Keratinocyte (primary cell): ENCODE results near the gene TMPRSS11D. TPM values are rescaled to one million over a fixed set of nuclear protein-coding genes. Genes with fewer than 3 reads are reported as not detected.

Source experiments
- DNase-seq: peaks from one replicate; pipeline ENCODE4 v3.0.0-alpha.2; 2011; ENCODE audit warnings: low read depth, missing footprints, low spot score
- FAIRE-seq: peaks from 2 replicates; lab custom pipeline; 2011; peaks lifted over from hg19 to GRCh38; lab: Jason Lieb, UNC
- H2AFZ ChIP-seq: 2 replicates; pipeline ENCODE4 v1.6.0; 2012; ENCODE audit warnings: low read length, control low read depth, inconsistent platforms; ENCODE audit not compliant: control insufficient read depth
- H3K27ac ChIP-seq: 2 replicates; pipeline ENCODE4 v1.5.1; 2011; ENCODE audit warnings: low read length; ENCODE audit not compliant: control insufficient read depth, insufficient read depth
- H3K27me3 ChIP-seq: 3 replicates; pipeline ENCODE4 v1.6.0; 2011; ENCODE audit warnings: low read length; ENCODE audit not compliant: control insufficient read depth, insufficient read depth; ENCODE audit errors: extremely low read depth
- H3K36me3 ChIP-seq, 2 experiments: 2 replicates in 1 of 2; 3 replicates in 1 of 2; pipeline ENCODE4 v1.5.1; 2011; ENCODE audit warnings: low read length in 2 of 2, mild to moderate bottlenecking in 1 of 2; ENCODE audit not compliant: control insufficient read depth in 2 of 2, insufficient read depth in 2 of 2; ENCODE audit errors: extremely low read depth in 1 of 2
- H3K4me1 ChIP-seq: 3 replicates; pipeline ENCODE4 v1.5.1; 2011; ENCODE audit warnings: low read length; ENCODE audit not compliant: control insufficient read depth, insufficient read depth; ENCODE audit errors: extremely low read depth
- H3K4me2 ChIP-seq: 3 replicates; pipeline ENCODE4 v1.6.0; 2011; ENCODE audit warnings: low read depth, low read length; ENCODE audit not compliant: control insufficient read depth, insufficient read depth; ENCODE audit errors: extremely low read depth
- H3K4me3 ChIP-seq, 3 experiments: fragments of 200-600 bp in 1 of 3; sonication (generic) in 1 of 3; 2 replicates in 2 of 3; 3 replicates in 1 of 3; pipeline ENCODE4 v1.5.1; 2011 to 2016; ENCODE audit warnings: low read length in 3 of 3, mild to moderate bottlenecking in 3 of 3, control low read depth in 2 of 3, inconsistent platforms in 1 of 3, low read depth in 1 of 3, mixed read lengths in 1 of 3, mixed run types in 1 of 3, moderate library complexity in 1 of 3; ENCODE audit not compliant: control insufficient read depth in 2 of 3, insufficient read depth in 2 of 3; ENCODE audit errors: extremely low read depth in 1 of 3
- H3K79me2 ChIP-seq: 2 replicates; pipeline ENCODE4 v1.6.0; 2012; ENCODE audit warnings: low read length; ENCODE audit not compliant: control insufficient read depth, insufficient read depth
- H3K9ac ChIP-seq: 3 replicates; pipeline ENCODE4 v1.6.0; 2011; ENCODE audit warnings: low read length; ENCODE audit not compliant: control insufficient read depth, insufficient read depth; ENCODE audit errors: extremely low read depth
- H3K9me1 ChIP-seq: 3 replicates; pipeline ENCODE4 v1.6.0; 2011; ENCODE audit warnings: low read length; ENCODE audit not compliant: control insufficient read depth, insufficient read depth; ENCODE audit errors: extremely low read depth
- H3K9me3 ChIP-seq: 2 replicates; pipeline ENCODE4 v1.5.1; 2012; ENCODE audit warnings: low read depth, low read length; ENCODE audit not compliant: control insufficient read depth
- H4K20me1 ChIP-seq: 3 replicates; pipeline ENCODE4 v1.6.0; 2011; ENCODE audit warnings: low read length; ENCODE audit not compliant: control insufficient read depth, insufficient read depth; ENCODE audit errors: extremely low read depth
- EZH2 ChIP-seq: IDR thresholded peaks from one replicate; pipeline ENCODE4 v1.6.1; 2012; ENCODE audit warnings: inconsistent platforms, mild to moderate bottlenecking, low read length, moderate library complexity
- dilution Hi-C: fragments of 300-500 bp; cut with MboI; formaldehyde crosslinking; loops from one replicate; pipeline ENCODE4 v1.7.0; 2020; ENCODE audit warnings: low sequenced_read_pairs; ENCODE audit not compliant: extremely low pct_ligation_motif_present
- polyA plus RNA-seq, 5 experiments: library from polyadenylated mRNA; depleted of rRNA in 3 of 5; stranded (reverse) in 3 of 5; stranded (forward) in 1 of 5; unstranded in 1 of 5; fragments of >200 nt; gene quantifications; 1 replicate in 1 of 5; 2 replicates in 3 of 5; 3 replicates in 1 of 5; pipeline versions ENCODE4 v1.2.1 to v1.2.3, GENCODE V29; 2011 to 2012; ENCODE audit warnings: missing spikeins in 2 of 5, low read depth in 1 of 5, low replicate concordance in 1 of 5
- TF ChIP-seq, protein P1 (sequence below), 3 experiments: IDR thresholded peaks in 1 of 3; conservative IDR thresholded peaks in 1 of 3; optimal IDR thresholded peaks in 1 of 3; 2 replicates in 2 of 3; 3 replicates in 1 of 3; pipeline versions ENCODE3 to v1.5.1; 2011; ENCODE audit warnings: low read length in 3 of 3, mild to moderate bottlenecking in 3 of 3, moderate library complexity in 2 of 3, control low read depth in 1 of 3, inconsistent platforms in 1 of 3; ENCODE audit not compliant: insufficient read depth in 2 of 3; ENCODE audit errors: extremely low read depth in 1 of 3

The TMPRSS11D gene
- polyA plus RNA-seq, 1 donor (not counting 4 experiments of a cell fraction or from before 2014, with no cell fraction given) = 0.28 TPM

DNA sequence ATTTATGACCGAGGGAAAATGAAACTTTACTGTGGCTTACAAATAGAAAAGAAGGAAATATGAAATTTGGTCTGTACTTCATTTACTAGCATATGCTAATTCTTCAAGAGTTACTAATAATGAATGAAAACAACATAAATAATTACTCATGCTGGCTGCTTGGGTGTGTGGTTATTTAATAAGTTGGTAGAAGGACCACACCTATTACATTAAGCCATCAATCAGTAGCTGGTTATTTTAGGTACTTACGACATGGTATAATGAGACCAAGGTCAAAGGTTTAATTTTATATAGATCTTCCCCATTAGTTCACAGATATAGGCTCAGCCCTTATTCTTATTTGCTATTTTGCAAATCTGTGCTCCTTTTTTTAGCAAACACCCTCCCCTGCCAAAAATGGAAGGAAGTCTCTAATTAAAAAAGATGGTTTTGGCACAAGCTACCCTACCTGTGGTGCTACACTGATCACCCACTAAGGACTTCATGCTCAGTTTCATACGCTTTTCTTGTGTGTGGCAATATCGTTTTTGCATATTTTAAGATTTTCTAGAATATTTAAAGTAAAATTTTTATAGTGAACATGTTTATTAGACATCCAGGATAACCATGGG is 14.1 kb downstream of the TMPRSS11D start:
- H3K36me3 ChIP-seq = no peaks in the 10 kb centered on the region
- no peaks in the 10 kb centered on the region for H3K79me2 ChIP-seq
- H3K9ac ChIP-seq = no peak overlapping the region
- FAIRE-seq (no peak), DNase-seq (no peak)
- no peaks in the 10 kb centered on the region for H3K27me3 ChIP-seq
- no peak overlapping the region for H2AFZ ChIP-seq
- TF ChIP-seq, protein P1, sequence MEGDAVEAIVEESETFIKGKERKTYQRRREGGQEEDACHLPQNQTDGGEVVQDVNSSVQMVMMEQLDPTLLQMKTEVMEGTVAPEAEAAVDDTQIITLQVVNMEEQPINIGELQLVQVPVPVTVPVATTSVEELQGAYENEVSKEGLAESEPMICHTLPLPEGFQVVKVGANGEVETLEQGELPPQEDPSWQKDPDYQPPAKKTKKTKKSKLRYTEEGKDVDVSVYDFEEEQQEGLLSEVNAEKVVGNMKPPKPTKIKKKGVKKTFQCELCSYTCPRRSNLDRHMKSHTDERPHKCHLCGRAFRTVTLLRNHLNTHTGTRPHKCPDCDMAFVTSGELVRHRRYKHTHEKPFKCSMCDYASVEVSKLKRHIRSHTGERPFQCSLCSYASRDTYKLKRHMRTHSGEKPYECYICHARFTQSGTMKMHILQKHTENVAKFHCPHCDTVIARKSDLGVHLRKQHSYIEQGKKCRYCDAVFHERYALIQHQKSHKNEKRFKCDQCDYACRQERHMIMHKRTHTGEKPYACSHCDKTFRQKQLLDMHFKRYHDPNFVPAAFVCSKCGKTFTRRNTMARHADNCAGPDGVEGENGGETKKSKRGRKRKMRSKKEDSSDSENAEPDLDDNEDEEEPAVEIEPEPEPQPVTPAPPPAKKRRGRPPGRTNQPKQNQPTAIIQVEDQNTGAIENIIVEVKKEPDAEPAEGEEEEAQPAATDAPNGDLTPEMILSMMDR (optimal IDR thresholded peaks at IDR 0.05 in 1 of 3, IDR thresholded peaks at IDR 0.05 in 1 of 3, conservative IDR thresholded peaks at IDR 0.05 in 1 of 3; ENCODE audit: extremely low read depth in 1 of 3, insufficient read depth in 2 of 3, low read length in 3 of 3) = no peak
- TF ChIP-seq EZH2 = no peak
- no peak overlapping the region for H3K4me3 ChIP-seq
- H4K20me1 ChIP-seq = no peaks in the 10 kb centered on the region
- dilution Hi-C loops = no loop called here
- no peak overlapping the region for H3K4me2 ChIP-seq
- H3K9me1 ChIP-seq = no peaks in the 10 kb centered on the region
- no peaks in the 10 kb centered on the region for H3K9me3 ChIP-seq
- H3K27ac ChIP-seq = no peak overlapping the region
- peaks cover 12% of the 10 kb centered on the region for H3K4me1 ChIP-seq

DNA sequence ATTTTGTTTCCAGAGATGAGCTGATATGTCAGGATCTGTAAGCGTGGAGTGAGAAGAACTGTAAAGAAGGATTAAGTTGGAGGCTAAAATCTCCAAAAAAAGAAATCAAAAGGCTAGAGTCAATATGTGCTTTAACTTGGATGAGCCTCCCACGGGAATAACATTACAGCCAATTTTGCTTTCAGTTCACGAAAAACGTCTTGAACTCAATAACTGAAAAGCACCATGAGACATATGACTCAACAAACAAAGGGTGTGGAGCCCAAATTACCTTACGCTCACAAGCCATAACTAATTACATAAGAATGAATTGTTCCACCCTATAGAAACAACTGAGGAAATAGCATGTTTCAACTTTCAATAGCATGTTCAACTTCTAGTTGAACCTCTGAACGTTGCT is 22.3 kb downstream of the TMPRSS11D start:
- Histone ChIP-seq H3K27ac (peak overlapping the region; percentile 68), H2AFZ (peak overlapping the region; percentile 80), H3K27me3 (no peaks in the 10 kb centered on the region), H3K36me3 (no peaks in the 10 kb centered on the region), H3K4me2 (peak overlapping the region; percentile 88), H3K9ac (peak overlapping the region; percentile 50), H3K4me1 (peaks cover 12% of the 10 kb centered on the region), H3K9me3 (no peaks in the 10 kb centered on the region), H4K20me1 (no peaks in the 10 kb centered on the region), H3K4me3 (peak overlapping the region in 1 of 3 experiments; percentile 50), H3K79me2 (no peaks in the 10 kb centered on the region), H3K9me1 (no peaks in the 10 kb centered on the region)
- DNase-seq (peak; percentile 32), FAIRE-seq (peak; percentile 79)
- dilution Hi-C loops = no loop called here
- TF ChIP-seq, protein P1 (optimal IDR thresholded peaks at IDR 0.05 in 1 of 3, IDR thresholded peaks at IDR 0.05 in 1 of 3, conservative IDR thresholded peaks at IDR 0.05 in 1 of 3; ENCODE audit: extremely low read depth in 1 of 3, insufficient read depth in 2 of 3, low read length in 3 of 3) = no peak
- TF ChIP-seq EZH2 = no peak
